ENCODE data around the gene TAF9B.
A peak's percentile ranks its signal among the peaks of the same experiment; 100 is the strongest.
"Not testable (repeated sequence)": the region's sequence is repeated elsewhere in the genome, so short reads cannot be mapped to it uniquely, and the experiment has no call there.

TAF9B gene

GRCh38 chrX:78139160-78140123 lies at the start of gene TAF9B:
Gene TAF9B (minus strand): TSS chrX:78139650. CDS start chrX:78139611, 39 bp downstream.
- DNase-seq: peak; percentile 70

- no peak for DNase-seq
These were observed 43.4 kb upstream of the TAF9B start for GRCh38 chrX:78182881-78183280.

- DNase-seq: no peak
These were observed 41.9 kb upstream of the TAF9B start for GRCh38 chrX:78181307-78181706.

- no peak for DNase-seq
These were observed 28.6 kb upstream of the TAF9B start for GRCh38 chrX:78168065-78168464.

- no peak for DNase-seq
These were observed 26.0 kb upstream of the TAF9B start for GRCh38 chrX:78165425-78165824.

GRCh38 chrX:78163175-78163574 lies 23.7 kb upstream of the TAF9B start:
- not testable (repeated sequence) for DNase-seq

GRCh38 chrX:78160711-78161110 lies 21.3 kb upstream of the TAF9B start:
- DNase-seq: not testable (repeated sequence)

- not testable (repeated sequence) for DNase-seq
These were observed 18.4 kb upstream of the TAF9B start for GRCh38 chrX:78157846-78158245.

- not testable (repeated sequence) for DNase-seq
These were observed 17.9 kb upstream of the TAF9B start for GRCh38 chrX:78157373-78157772.

GRCh38 chrX:78147002-78147540 lies 7.6 kb upstream of the TAF9B start:
- DNase-seq: not testable (repeated sequence)

- DNase-seq: no peak
These were observed 756 bp upstream of the TAF9B start for GRCh38 chrX:78140206-78140605.

- no peak for DNase-seq
These were observed 6.1 kb downstream of the TAF9B start for GRCh38 chrX:78133238-78133960.

- DNase-seq: no peak
These were observed 8.3 kb downstream of the TAF9B start for GRCh38 chrX:78131117-78131516.

GRCh38 chrX:78130396-78130795 lies 9.1 kb downstream of the TAF9B start:
- DNase-seq: no peak

- DNase-seq: no peak
These were observed 9.7 kb downstream of the TAF9B start for GRCh38 chrX:78129714-78130113.

- not testable (repeated sequence) for DNase-seq
These were observed 13.7 kb downstream of the TAF9B start for GRCh38 chrX:78125781-78126180.

- DNase-seq: no peak
These were observed 14.3 kb downstream of the TAF9B start for GRCh38 chrX:78125148-78125547.

- DNase-seq: no peak
These were observed 15.1 kb downstream of the TAF9B start for GRCh38 chrX:78124307-78124706.

GRCh38 chrX:78123190-78123589 lies 16.3 kb downstream of the TAF9B start:
- DNase-seq: peak; percentile 15

- DNase-seq: no peak
These were observed 19.8 kb downstream of the TAF9B start for GRCh38 chrX:78119521-78120227.

- DNase-seq: no peak
These were observed 20.8 kb downstream of the TAF9B start for GRCh38 chrX:78118628-78119027.

- DNase-seq: no peak
These were observed 22.7 kb downstream of the TAF9B start for GRCh38 chrX:78116766-78117165.

- no peak for DNase-seq
These were observed 23.1 kb downstream of the TAF9B start for GRCh38 chrX:78116365-78116764.
